GM18526 (cell line): Measurements from ENCODE around the gene CDADC1.

Source experiments
- POLR2A ChIP-seq: IDR thresholded peaks from 3 replicates; pipeline ENCODE4 v1.6.1; 2011; ENCODE audit not compliant: insufficient read length; ENCODE audit errors: extremely low read depth

CDADC1 gene

DNA sequence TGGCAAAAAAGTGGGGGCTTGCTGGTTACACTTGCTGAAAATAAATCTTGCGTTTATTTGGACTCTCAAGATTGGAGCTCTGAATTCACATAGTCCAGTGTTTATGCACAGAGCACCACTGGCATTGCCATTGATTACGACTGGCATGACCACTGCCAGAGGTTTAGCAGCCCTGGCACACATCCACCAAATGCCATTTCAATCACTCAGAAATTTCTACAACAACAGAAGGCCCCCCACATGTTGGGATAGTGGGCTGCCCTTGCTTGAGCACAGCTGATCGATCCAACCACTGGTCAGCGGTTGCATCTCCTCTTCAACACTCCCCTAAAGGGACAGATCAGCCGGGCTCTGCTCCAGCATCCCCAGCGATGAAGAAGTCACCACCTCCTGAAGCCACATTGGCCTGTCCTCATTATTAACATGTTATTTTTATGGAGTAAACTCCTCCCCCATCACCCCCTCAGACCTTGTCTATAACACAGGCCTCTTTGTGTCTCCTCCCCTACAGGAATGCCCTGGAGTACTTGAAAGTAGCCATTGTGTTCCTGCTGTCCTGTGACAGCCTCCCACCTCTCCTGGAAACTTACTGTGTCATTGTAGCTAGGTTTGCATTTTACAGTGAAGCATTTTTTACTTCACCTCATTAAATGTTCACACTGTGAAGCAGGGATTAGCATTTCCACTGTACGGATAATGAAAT lies 51.3 kb downstream of the CDADC1 start:
- no peak for TF ChIP-seq POLR2A

DNA sequence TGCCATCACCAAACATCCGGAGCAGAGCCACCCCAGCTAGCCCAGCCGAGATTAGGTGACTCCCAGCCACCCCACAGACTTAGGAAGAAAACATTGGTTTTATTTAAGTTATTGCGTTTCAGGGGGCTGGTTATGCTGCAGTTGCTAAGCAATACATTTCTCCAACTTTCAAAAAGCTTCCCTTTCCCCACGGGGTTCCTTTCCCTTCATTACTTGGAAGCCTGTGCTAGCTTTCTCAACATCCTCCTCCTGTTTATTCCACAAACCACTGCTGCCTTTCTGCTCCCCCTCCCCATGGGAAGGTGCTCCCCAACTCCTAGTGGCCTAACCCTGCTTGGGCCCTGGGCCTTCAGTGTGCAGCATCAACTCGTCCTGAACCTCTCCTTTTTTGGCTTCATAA lies 52.6 kb downstream of the CDADC1 start:
- TF ChIP-seq POLR2A, result no peak

DNA sequence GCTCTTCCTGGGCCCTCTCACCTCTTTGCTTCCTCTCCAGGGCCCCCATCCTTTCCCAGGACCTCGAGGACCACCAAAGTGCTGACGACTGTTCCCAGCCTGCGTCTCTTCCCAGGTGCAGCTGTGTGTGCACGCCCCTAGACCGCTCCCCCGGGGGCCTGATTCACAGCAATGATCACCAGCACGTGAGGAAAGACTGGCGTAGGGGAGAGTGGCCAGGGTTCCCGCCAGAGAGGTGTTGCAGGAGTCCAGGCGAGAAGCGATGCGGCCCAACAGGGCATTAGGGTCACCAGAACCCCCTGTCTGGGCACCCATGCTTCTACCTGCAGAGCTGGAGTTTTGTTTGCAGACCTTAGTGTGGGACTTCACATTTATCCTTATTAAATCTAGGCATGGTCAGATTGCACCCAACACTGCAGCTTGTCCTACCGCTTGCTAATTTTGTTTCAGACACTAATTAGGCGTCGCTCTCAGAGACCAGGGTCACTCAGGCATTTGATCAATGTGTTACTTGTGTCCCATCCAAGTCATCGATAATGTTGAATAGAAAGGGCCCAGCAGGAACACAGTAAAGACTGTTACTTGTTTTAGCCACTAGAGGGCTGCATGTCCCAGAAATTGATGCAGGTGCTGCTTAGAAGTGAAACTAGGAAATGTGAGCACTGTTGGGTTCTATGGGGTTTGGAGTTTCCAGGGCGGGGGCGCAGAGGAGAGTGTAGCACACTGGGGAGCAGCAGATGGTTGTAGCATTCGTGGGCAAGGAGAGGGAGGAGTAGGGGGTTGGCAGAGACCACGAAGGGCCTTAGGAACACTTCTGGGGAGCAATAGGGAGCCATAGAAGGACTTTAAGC lies 53.2 kb downstream of the CDADC1 start:
- TF ChIP-seq POLR2A, result no peak

DNA sequence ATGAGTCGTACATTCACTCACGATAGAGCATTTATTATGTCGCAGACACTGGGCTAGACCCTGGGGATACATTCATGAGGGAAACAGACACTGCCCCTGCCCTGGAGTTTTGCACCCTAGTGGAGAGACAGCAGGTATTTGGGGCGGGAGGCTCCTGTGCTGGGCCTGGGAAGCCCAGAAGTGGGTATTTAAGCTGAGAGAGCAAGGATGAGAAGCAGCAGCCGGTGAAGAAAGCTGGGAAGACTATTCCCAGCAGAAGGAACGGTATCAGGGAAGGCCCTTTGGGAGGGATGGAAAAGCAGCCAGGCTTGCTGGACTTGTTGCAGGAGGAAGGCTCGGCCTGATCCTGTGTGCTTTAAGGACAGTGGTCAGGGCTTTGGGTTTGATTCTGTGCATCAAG lies 54.5 kb downstream of the CDADC1 start:
- no peak for TF ChIP-seq POLR2A

DNA sequence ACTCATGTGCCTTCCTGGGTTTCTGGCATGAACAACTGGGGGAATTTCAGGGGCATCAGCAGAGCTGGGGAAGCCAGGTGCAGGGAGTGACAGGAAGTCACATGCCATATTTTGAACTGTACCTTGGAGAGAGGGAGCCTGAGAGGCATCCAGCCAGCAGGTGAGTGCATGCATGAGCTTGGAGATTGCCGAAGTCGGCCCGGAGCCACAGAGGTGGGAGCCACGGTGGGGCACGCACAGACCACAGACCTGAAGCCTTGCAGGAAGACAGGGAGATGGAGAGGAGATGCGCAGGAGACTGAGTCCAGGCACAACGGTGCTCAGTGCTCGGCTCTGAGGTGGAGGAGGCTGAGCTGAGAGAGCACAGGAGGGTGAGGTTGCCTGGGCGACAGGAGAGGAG lies 55.1 kb downstream of the CDADC1 start:
- TF ChIP-seq POLR2A, result no peak

DNA sequence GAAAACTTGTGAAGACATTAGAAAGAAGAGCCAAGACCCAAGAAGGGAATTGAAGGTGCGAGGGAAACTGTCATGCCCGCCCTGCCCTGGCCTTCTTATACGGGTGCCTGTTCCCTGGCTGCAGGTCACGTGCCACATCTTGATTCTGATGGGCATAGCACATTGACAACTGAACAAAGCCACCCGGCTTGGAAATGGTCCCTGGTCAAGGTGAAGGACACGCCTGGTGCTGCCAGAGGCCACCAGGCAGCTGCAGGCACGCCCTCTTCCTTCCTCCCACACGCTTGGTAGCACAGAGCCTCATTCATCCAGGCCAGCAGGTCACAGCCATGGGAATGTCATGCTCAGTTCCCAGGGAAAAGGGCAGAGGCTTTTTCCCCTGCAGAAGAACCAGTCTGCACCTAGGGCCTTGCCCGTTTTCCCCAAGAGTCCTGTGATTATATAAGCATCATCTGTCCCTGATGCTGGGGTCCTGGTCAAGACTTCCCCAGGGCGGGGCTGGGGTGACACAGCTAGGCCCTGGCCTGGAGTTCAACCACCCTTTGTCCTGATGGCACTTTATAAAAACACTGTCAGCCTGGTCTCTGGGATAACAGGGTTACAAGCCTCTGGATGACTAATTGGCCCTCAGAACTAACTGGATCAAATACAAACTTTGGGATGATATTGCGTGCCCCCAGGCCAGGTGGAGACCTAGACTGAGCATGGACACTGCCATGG lies 56.0 kb downstream of the CDADC1 start:
- TF ChIP-seq POLR2A, result no peak

DNA sequence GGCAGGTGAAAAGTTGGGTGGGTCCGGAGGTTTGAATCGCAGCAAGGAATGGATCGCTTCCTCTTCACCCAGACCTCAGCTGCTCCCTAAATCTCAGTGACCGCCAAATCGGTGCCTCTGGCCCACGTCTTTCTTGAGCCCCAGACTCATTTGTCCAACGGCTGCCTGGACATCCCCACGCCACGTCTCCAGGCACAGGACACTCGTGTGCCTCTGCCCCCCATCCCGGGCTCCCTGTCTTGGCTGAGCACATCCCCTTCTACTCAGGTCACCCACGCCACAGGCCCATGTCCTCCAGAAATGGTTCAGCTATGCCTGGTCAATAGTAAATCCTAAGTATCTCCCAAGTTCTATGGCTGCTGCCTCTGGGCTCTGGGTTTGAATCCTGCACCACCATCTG lies 56.6 kb downstream of the CDADC1 start:
- TF ChIP-seq POLR2A, result no peak

DNA sequence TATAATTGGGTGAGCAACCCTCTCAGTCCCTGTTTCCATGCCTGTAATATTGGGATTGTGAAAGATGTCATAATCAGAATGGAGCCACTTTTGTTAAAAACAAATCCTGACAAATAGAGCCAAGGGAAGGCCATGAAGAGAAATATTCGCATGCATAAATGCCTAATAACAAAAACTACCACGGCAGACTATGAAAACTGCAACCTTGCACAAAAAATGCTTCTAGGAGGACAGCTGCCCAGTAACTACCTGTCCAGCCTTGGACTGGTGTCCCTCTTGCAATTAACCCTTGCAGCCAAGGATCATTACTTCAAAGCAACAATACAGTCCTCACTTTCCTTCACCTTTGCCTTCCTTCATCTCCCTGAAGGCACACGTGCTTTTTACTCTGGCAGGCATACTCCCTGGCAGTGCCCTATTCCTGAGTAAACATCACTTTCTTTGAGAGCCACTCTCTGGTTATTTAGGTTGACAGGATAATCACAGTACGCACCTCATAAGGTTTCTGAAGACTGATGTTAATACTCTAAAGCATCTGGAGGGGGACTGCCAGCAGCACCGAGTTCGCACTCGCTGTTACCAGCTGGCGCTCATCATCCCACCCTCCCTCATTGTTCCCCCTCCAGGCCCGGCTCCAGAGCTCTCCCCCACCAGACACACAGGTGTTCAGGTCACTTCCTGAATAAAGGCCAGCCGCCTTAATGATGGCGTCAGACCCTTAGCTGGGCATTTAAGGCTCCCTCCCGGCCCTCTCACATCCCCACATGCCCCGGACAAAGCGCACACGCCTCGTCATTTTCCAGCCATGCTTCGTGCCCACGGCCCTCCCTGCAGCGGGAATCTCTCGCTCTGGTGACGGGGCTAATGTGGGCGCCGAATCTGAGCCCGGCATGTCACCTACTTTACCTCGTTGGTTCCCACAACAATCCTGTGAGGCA lies 57.3 kb downstream of the CDADC1 start:
- no peak for TF ChIP-seq POLR2A

DNA sequence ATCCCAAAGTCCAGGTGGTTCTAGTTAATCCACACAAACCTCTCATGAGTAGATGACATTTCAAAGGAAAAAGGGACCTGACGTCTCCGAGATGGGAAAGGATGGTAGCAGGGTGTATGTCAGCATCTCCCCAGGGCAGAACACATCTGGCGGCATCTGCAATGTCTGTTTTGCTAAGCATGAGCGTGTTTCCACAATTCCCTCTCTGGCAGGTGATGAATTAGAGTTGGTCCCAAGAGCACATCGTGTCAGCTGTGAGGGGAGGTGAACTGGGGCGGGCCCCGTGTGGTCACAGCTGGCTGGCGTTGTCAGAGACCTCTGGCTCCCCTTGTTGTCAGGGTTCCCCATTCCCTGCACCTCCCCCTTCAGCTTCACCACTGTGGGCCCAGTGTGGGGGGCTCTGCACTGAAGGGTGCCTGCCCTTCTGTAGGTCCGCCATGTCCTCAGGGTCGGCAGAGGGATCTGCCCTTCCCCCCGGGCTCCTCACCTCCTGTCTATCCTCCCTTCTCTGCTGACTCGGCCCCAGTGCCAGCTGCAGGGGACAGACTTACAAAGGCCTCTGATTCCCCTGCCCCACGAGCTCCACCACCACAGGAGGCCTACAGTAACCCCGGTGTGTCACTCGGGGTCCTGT lies 58.2 kb downstream of the CDADC1 start:
- no peak for TF ChIP-seq POLR2A

DNA sequence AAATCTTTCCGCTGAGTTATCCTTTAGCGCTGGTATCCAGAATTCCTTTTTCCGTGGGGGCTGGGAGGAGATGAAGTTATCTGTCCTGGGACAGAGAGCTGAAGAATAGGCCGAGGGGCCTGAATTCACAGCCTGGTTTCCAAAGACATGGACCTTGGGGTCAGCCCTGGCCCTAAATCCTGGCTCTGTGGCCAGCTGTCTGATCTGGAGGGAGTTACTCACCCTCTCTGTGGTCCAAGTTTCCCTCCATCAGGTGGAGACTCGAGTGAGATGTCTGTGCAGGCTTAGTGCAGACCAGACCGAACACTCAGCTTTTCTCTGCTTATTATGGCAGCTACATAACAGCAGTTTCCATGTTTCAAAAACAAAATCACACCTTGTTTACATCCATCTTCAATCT lies 59.6 kb downstream of the CDADC1 start:
- TF ChIP-seq POLR2A, result no peak

DNA sequence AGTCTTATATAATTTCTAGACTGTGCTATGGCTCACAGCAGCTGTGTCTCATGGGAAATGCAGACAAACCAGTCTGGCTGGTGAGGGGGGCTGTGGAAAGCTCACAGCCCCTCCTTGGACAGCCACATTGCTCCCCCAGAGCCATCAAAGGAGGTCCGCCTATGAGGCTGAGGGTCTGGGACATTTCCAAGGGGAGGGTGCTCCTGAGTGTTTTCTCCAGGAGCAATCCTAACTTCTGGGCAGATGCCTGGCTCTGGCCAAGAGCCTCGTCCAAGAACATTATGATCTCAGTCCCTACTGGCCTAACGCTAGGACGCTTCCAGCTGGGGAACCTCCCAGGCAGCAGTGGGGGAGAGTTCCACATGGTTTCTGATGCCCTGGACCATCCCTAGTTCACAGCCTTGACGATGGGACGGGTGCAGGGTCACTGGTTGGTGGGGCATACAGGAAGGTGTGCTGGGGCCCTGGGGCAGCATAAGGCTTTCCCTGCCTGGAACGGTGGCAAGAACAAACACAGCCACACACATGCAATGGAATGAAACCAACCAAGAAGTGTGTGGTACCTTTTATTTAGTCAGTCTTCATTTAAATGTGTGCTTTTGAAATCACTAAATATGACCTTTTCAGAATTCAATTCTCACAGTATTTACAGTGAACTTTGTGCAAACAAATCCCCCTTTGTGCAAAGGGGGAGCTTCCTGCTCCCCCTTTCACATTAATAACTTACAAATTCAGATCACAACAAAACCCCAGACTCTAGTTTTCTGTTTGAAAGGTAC lies 60.6 kb downstream of the CDADC1 start:
- TF ChIP-seq POLR2A, result no peak

DNA sequence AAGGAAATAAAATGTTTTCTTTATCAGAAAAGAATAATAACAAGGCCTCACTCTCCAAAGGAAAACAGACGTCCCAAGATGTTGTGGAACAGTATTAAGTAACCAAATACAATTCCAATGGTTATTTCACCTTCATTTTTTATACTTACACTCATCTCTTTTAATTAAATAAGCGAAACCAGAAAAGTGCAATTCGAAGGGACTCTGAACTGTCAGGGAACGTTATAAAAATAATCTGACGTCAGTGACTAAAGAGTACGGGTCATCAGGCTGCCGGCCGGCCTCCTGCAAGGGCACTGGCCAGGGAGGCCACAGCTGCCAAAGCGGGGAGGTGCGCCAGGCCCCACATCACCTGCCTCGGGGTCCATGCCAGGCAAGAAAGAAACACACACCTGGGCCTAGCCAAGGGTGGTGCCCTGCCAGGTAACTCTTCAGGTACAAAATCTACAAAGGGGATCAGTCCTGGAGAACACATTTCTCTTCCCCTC lies 61.2 kb downstream of the CDADC1 start:
- TF ChIP-seq POLR2A, result no peak

DNA sequence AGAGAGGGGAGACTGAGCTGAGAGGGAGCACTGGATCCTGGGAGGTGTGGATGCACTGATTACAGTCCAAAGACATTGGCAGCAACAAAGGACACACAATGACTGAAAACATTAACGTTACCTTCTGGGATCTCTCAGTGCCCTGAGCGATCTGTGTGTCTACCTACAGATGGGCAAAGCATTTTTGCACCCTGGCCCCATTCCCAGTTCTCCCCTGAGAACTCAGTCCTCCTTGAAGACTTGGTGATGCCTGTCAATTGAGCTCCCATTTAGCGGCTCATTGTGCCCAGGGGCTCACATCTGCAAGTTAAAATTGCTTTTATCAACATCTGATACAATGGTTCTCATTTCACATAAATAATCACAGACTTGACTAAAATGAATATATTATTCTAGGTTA lies 62.5 kb downstream of the CDADC1 start:
- no peak for TF ChIP-seq POLR2A

DNA sequence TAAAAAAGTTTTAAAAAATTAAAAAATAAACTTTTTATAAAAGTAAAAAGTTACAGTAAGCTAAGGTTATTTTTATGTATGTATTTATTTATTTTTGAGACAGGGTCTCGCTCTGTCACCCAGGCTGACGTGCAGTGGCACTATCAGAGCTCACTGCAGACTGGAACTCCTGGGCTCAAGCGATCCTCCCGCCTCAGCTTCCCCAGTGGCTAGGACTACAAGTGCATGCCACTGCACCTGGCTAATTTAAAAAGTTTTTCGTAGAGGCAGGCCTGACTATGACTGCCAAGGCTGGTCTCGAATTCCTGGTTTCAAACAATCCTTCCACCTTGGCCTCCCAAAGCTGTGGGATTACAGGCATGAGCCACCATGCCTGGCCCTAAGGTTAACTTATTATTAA lies 64.1 kb downstream of the CDADC1 start:
- no peak for TF ChIP-seq POLR2A

DNA sequence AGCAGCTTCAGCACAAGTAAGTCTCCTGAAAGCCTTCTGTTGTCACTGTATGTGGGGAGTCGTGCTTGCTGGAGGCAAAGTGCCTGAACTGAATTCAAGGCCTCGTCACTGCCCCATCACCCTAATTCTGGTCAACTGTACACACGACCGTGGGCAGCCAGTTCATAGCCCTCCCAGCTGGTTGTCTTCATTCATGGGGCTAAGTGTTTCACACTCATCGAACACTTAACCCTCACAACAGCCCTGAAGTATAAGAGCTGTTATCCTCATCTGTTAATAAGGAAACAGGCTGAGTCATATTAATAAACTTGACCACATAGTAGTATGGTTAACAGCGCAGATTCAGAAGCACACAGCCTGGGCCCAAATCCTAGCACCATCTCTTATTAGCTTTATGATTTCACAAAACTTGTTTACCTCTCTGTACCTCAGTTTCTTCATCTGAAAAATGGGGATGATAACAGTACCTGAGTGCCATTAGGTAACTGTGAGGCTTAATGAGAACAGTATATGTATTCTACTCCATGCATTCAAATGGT lies 66.7 kb downstream of the CDADC1 start:
- no peak for TF ChIP-seq POLR2A
